K562 (cell line): ENCODE data around the gene MAP3K6. TPM values are rescaled to one million over a fixed set of nuclear protein-coding genes. Genes with fewer than 3 reads are reported as not detected.

Experiments used
- ATF6 ChIP-seq: sonication (generic); formaldehyde crosslinking; IDR thresholded peaks from 2 replicates; pipeline ENCODE4 v1.4.0; 2020; ENCODE audit warnings: mild to moderate bottlenecking, missing genetic modification reagents
- CBFA2T3 ChIP-seq: fragments of 450-650 bp; IDR thresholded peaks from 2 replicates; pipeline ENCODE4 v1.6.1; 2017
- CHCHD3 ChIP-seq: fragments of 250-450 bp; sonication (Bioruptor Pico); IDR thresholded peaks from 2 replicates; pipeline ENCODE4 v2.1.2; 2022; ENCODE audit warnings: mild to moderate bottlenecking
- DNMT1 ChIP-seq: fragments of 450-650 bp; IDR thresholded peaks from 2 replicates; pipeline ENCODE4 v1.6.1; 2016; ENCODE audit warnings: antibody characterized with exemption, mild to moderate bottlenecking
- FOXA3 ChIP-seq, 2 experiments: fragments of 450-650 bp in 1 of 2; sonication (generic) in 1 of 2; formaldehyde crosslinking; IDR thresholded peaks in 1 of 2; conservative IDR thresholded peaks in 1 of 2; 2 replicates each; pipeline versions ENCODE4 v1.4.0 to v1.8.0; 2020 to 2022; ENCODE audit warnings: mild to moderate bottlenecking in 2 of 2, missing genetic modification reagents in 1 of 2
- HMG20A ChIP-seq: fragments of 450-650 bp; formaldehyde crosslinking; conservative IDR thresholded peaks from 2 replicates; pipeline ENCODE4 v1.4.0; 2020; ENCODE audit warnings: mild to moderate bottlenecking, mixed read lengths
- ID3 ChIP-seq, 2 experiments: fragments of 250-450 bp in 1 of 2; fragments of 450-650 bp in 1 of 2; sonication (Bioruptor Pico) in 1 of 2; IDR thresholded peaks; 2 replicates each; pipeline versions ENCODE4 v1.6.1 to v1.8.0; 2016 to 2021; ENCODE audit warnings: mild to moderate bottlenecking in 2 of 2, moderate library complexity in 2 of 2, missing compliant biosample characterization in 1 of 2, missing genetic modification characterization in 1 of 2
- MAX ChIP-seq: sonication (generic); formaldehyde crosslinking; IDR thresholded peaks from 2 replicates; pipeline ENCODE4 v1.9.0; 2022; ENCODE audit warnings: mild to moderate bottlenecking, missing genetic modification reagents
- MED1 ChIP-seq: sonication (generic); formaldehyde crosslinking; IDR thresholded peaks from 2 replicates; pipeline ENCODE4 v1.8.1; 2023; ENCODE audit warnings: missing genetic modification reagents, borderline replicate concordance
- MTA3 ChIP-seq: fragments of 450-650 bp; formaldehyde crosslinking; IDR thresholded peaks from 2 replicates; pipeline ENCODE4 v1.6.1; 2017; ENCODE audit warnings: mild to moderate bottlenecking, borderline replicate concordance
- TCF3 ChIP-seq: sonication (generic); formaldehyde crosslinking; IDR thresholded peaks from 2 replicates; pipeline ENCODE4 v1.4.0; 2020; ENCODE audit warnings: mild to moderate bottlenecking, missing genetic modification reagents
- THRAP3 ChIP-seq: fragments of 450-650 bp; IDR thresholded peaks from 2 replicates; pipeline ENCODE4 v1.6.1; 2016; ENCODE audit warnings: mild to moderate bottlenecking, inconsistent platforms, borderline replicate concordance
- ZBTB1 ChIP-seq: sonication (generic); formaldehyde crosslinking; IDR thresholded peaks from 2 replicates; pipeline ENCODE4 v1.8.1; 2023; ENCODE audit warnings: missing genetic modification reagents, low read depth, mild to moderate bottlenecking, borderline replicate concordance
- ZNF280A ChIP-seq: fragments of 450-650 bp; IDR thresholded peaks from 2 replicates; pipeline ENCODE4 v1.6.1; 2018; ENCODE audit warnings: mild to moderate bottlenecking, low read depth; ENCODE audit not compliant: partially characterized antibody
- ZNF699 ChIP-seq: fragments of 250-450 bp; sonication (Bioruptor Pico); IDR thresholded peaks from 2 replicates; pipeline ENCODE4 v1.8.0; 2021; ENCODE audit warnings: mild to moderate bottlenecking, moderate library complexity; ENCODE audit not compliant: insufficient replicate concordance
- ZNF76 ChIP-seq: fragments of 250-450 bp; sonication (Bioruptor Pico); IDR thresholded peaks from 2 replicates; pipeline ENCODE4 v1.4.0; 2020; ENCODE audit warnings: mild to moderate bottlenecking, moderate library complexity, borderline replicate concordance
- ZSCAN32 ChIP-seq: fragments of 450-650 bp; formaldehyde crosslinking; IDR thresholded peaks from 2 replicates; pipeline ENCODE4 v1.4.0; 2020; ENCODE audit warnings: mild to moderate bottlenecking, moderate library complexity
- polyA plus RNA-seq, 8 experiments: library from polyadenylated mRNA; depleted of rRNA in 4 of 8; stranded (reverse) in 5 of 8; unstranded in 3 of 8; fragments of >200 nt; fragmentation: Nextera tagmentation in 2 of 8; fragmentation: Illumina TruSeq in 1 of 8; extraction: Ambion mirVana in 2 of 8; extraction: Trizol in 1 of 8; gene quantifications; 2 replicates each; pipeline versions ENCODE4 v1.2.1 to v1.2.3, GENCODE V29; 2011 to 2014; ENCODE audit warnings: inconsistent platforms in 1 of 8, missing spikeins in 1 of 8
- total RNA-seq, 7 experiments: library from RNA; depleted of rRNA in 6 of 7; stranded (reverse); fragments of >200 nt in 6 of 7; fragmentation: Illumina TruSeq in 2 of 7; extraction: Trizol in 2 of 7; gene quantifications; 2 replicates each; pipeline versions ENCODE4 v1.2.1 to v1.2.3, GENCODE V29; 2011 to 2021; ENCODE audit warnings: low replicate concordance in 1 of 7
- TF ChIP-seq, protein P1 (sequence below): fragments of 450-650 bp; IDR thresholded peaks from 2 replicates; pipeline ENCODE4 v1.6.1; 2016; ENCODE audit warnings: antibody characterized with exemption
- TF ChIP-seq, protein P2 (sequence below), 2 experiments: IDR thresholded peaks; 2 replicates each; pipeline ENCODE4 v1.6.1; 2011; ENCODE audit warnings: borderline replicate concordance in 1 of 2, control low read depth in 1 of 2, low read depth in 1 of 2, low read length in 1 of 2, mild to moderate bottlenecking in 1 of 2, mixed read lengths in 1 of 2, moderate library complexity in 1 of 2; ENCODE audit not compliant: insufficient read depth in 1 of 2, insufficient read length in 1 of 2, poor library complexity in 1 of 2, severe bottlenecking in 1 of 2; ENCODE audit errors: extremely low read depth in 1 of 2

The MAP3K6 gene
- total and polyA plus RNA-seq, 9 of the 15 experiments (the other 6 are each of a cell fraction or from before 2014, with no cell fraction given): 0.99 to 21.9 (median 7.0) TPM

DNA sequence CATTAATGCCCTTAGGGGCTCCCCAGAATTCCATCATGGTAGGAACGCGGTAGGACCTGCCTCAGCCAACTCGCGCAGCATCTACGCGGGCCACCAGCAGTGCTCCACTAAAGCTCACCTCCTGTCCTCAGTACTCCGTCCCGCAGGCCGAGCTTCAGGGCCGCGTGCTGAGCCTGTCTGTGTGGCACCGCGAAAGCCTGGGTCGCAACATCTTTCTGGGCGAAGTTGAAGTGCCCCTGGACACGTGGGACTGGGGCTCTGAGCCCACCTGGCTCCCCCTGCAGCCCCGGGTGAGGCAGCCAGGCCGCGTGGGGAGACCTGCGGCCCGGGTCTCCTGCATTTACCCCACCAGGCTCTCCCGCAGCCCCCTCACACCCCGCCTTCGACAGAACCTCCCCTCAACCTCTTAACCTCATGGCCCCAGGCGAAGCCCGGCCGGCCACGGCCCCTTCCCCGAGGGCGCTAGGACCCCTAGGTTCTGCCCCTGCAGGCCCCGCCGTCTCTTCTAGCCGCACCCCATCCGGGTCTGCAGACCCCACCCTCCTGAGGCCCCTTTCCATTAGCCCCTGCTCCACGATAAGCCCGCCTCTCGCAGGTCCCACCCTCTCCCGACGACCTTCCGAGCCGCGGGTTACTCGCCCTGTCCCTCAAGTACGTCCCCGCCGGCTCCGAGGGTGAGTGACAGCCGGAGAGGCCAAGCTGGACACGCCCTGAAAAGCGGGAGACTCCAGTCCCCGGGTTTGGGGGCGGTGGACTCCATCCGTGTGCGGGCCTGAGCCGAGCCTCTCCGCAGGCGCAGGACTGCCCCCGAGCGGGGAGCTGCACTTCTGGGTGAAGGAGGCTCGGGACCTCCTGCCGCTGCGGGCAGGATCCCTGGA lies 15.9 kb downstream of the MAP3K6 start (continued):
- no peak for TF ChIP-seq ZSCAN32
- TF ChIP-seq HMG20A (CRISPR knock-in tag): no peak
- TF ChIP-seq CBFA2T3: no peak
- TF ChIP-seq, protein P1, sequence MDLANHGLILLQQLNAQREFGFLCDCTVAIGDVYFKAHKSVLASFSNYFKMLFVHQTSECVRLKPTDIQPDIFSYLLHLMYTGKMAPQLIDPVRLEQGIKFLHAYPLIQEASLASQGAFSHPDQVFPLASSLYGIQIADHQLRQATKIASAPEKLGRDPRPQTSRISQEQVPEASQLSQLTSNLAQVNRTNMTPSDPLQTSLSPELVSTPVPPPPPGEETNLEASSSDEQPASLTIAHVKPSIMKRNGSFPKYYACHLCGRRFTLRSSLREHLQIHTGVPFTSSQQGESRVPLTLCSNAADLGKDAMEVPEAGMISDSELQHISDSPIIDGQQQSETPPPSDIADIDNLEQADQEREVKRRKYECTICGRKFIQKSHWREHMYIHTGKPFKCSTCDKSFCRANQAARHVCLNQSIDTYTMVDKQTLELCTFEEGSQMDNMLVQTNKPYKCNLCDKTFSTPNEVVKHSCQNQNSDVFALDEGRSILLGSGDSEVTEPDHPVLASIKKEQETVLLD: 0 out of 2 replicates have a peak, but pooled peaks have one; percentile 8
- TF ChIP-seq FOXA3 (CRISPR knock-in tag; conservative IDR thresholded peaks at IDR 0.05 in 1 of 2, IDR thresholded peaks at IDR 0.05 in 1 of 2): no peak
- no peak; the same call in 1 of the 2 replicates for TF ChIP-seq MTA3
- no peak for TF ChIP-seq ZBTB1 (CRISPR knock-in tag)
- TF ChIP-seq MAX (CRISPR knock-in tag): peak; percentile 72
- no peak for TF ChIP-seq ZNF280A
- TF ChIP-seq ID3 (CRISPR knock-in tag; IDR thresholded peaks at IDR 0.05): no peak
- TF ChIP-seq ID3 (tag; IDR thresholded peaks at IDR 0.05): no peak
- no peak for TF ChIP-seq CHCHD3 (CRISPR knock-in tag)
- no peak for TF ChIP-seq ZNF76 (CRISPR knock-in tag)
- no peak; the same call in 1 of the 2 replicates for TF ChIP-seq ATF6 (CRISPR knock-in tag)
- no peak for TF ChIP-seq TCF3 (CRISPR knock-in tag)
- TF ChIP-seq MED1 (CRISPR knock-in tag): no peak
- 0 out of 2 replicates have a peak, but pooled peaks have one; percentile 8 for TF ChIP-seq THRAP3
- TF ChIP-seq DNMT1: no peak
- no peak for TF ChIP-seq ZNF699 (CRISPR knock-in tag)
- TF ChIP-seq, protein P2, sequence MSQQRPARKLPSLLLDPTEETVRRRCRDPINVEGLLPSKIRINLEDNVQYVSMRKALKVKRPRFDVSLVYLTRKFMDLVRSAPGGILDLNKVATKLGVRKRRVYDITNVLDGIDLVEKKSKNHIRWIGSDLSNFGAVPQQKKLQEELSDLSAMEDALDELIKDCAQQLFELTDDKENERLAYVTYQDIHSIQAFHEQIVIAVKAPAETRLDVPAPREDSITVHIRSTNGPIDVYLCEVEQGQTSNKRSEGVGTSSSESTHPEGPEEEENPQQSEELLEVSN (IDR thresholded peaks at IDR 0.05; ENCODE audit: borderline replicate concordance in 1 of 2, extremely low read depth in 1 of 2, insufficient read depth in 1 of 2, insufficient read length in 1 of 2, low read depth in 1 of 2, low read length in 1 of 2, poor library complexity in 1 of 2, severe bottlenecking in 1 of 2): peak in 1 of 2 experiments; percentile 17
